Measurements from ENCODE around the gene TAF1C. TPM values are rescaled to one million over a fixed set of nuclear protein-coding genes. Genes with fewer than 3 reads are reported as not detected.

Gene TAF1C
- total and polyA plus RNA-seq, 10 of the 15 experiments (the other 5 are each of a cell fraction or from before 2014, with no cell fraction given), result 0.98 to 40.1 (median 15.4) TPM

DNA sequence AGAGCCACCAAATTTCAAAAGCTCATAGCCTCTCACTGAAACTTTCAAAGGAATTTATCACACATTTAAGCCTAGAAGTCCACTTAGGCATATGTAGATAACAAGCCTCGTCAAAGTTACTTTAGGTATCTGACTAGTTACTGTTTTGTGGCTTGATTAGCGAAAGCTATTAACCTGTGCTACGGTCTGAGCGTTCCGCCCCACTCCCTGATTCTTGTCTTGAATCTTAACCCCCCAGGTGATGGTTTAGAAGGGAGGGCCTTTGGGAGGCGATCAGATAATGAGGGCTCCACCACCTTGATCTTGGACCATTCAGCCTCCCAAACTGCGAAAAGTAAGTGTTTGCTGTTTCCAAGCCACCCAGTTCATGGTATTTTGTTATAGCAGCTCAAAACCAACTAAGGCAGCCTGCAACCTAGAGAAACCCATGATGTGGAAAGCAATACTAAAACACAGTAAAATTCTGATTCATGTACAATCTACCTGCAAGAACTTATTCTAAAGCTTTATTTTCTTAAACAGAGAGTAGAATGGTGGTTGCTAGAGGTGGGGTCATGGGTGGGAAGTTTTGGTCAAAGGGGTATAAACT is 49.0 kb downstream of the TAF1C start (continued):
- TF ChIP-seq MYB (IDR thresholded peaks at IDR 0.05; ENCODE audit: borderline replicate concordance, low read depth, low read length) (no peak), PML (IDR thresholded peaks at IDR 0.05; ENCODE audit: low read length) (no peak), CHD1 (IDR thresholded peaks at IDR 0.05; ENCODE audit: low read depth, low read length) (no peak), ASH2L (IDR thresholded peaks at IDR 0.05; ENCODE audit: borderline replicate concordance, low read depth) (no peak), FOXM1 (IDR thresholded peaks at IDR 0.05; ENCODE audit: low read depth, low read length) (no peak)
- TF ChIP-seq, protein P1, sequence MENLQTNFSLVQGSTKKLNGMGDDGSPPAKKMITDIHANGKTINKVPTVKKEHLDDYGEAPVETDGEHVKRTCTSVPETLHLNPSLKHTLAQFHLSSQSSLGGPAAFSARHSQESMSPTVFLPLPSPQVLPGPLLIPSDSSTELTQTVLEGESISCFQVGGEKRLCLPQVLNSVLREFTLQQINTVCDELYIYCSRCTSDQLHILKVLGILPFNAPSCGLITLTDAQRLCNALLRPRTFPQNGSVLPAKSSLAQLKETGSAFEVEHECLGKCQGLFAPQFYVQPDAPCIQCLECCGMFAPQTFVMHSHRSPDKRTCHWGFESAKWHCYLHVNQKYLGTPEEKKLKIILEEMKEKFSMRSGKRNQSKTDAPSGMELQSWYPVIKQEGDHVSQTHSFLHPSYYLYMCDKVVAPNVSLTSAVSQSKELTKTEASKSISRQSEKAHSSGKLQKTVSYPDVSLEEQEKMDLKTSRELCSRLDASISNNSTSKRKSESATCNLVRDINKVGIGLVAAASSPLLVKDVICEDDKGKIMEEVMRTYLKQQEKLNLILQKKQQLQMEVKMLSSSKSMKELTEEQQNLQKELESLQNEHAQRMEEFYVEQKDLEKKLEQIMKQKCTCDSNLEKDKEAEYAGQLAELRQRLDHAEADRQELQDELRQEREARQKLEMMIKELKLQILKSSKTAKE (IDR thresholded peaks at IDR 0.05; ENCODE audit: low read depth, poor library complexity, severe bottlenecking), result no peak

DNA sequence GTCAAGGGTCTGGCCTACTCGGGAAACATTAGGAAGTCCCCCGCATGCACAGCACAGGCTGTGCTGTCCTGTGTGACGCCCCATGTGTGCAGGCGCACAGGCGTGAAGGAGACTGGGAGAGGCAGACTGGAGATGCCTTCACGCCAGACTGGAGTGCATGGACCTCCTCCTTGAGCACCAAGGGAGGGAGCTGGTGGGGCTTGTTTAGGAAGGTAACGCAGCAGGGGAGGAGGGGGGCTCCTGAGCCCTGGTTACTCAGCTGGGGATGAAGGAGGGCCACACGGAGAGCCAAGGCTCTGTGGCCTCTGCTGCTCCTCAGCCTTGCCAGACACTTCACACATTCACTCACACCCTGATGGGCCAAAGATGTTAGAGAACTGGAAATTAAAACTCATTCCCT is 49.6 kb downstream of the TAF1C start:
- no peaks in the 10 kb centered on the region for H3K27me3 ChIP-seq (replicated peaks in 1 of 2; ENCODE audit: control insufficient read depth in 2 of 2, insufficient read depth in 2 of 2, low read length in 1 of 2)
- H2AFZ ChIP-seq (ENCODE audit: control insufficient read depth, low read depth, low read length), result no peak overlapping the region
- TF ChIP-seq, protein P2, sequence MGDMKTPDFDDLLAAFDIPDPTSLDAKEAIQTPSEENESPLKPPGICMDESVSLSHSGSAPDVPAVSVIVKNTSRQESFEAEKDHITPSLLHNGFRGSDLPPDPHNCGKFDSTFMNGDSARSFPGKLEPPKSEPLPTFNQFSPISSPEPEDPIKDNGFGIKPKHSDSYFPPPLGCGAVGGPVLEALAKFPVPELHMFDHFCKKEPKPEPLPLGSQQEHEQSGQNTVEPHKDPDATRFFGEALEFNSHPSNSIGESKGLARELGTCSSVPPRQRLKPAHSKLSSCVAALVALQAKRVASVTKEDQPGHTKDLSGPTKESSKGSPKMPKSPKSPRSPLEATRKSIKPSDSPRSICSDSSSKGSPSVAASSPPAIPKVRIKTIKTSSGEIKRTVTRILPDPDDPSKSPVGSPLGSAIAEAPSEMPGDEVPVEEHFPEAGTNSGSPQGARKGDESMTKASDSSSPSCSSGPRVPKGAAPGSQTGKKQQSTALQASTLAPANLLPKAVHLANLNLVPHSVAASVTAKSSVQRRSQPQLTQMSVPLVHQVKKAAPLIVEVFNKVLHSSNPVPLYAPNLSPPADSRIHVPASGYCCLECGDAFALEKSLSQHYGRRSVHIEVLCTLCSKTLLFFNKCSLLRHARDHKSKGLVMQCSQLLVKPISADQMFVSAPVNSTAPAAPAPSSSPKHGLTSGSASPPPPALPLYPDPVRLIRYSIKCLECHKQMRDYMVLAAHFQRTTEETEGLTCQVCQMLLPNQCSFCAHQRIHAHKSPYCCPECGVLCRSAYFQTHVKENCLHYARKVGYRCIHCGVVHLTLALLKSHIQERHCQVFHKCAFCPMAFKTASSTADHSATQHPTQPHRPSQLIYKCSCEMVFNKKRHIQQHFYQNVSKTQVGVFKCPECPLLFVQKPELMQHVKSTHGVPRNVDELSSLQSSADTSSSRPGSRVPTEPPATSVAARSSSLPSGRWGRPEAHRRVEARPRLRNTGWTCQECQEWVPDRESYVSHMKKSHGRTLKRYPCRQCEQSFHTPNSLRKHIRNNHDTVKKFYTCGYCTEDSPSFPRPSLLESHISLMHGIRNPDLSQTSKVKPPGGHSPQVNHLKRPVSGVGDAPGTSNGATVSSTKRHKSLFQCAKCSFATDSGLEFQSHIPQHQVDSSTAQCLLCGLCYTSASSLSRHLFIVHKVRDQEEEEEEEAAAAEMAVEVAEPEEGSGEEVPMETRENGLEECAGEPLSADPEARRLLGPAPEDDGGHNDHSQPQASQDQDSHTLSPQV (IDR thresholded peaks at IDR 0.05), result no peak
- no peak for TF ChIP-seq IRF4 (IDR thresholded peaks at IDR 0.05; ENCODE audit: low read depth, low read length)
- TF ChIP-seq, protein P3, sequence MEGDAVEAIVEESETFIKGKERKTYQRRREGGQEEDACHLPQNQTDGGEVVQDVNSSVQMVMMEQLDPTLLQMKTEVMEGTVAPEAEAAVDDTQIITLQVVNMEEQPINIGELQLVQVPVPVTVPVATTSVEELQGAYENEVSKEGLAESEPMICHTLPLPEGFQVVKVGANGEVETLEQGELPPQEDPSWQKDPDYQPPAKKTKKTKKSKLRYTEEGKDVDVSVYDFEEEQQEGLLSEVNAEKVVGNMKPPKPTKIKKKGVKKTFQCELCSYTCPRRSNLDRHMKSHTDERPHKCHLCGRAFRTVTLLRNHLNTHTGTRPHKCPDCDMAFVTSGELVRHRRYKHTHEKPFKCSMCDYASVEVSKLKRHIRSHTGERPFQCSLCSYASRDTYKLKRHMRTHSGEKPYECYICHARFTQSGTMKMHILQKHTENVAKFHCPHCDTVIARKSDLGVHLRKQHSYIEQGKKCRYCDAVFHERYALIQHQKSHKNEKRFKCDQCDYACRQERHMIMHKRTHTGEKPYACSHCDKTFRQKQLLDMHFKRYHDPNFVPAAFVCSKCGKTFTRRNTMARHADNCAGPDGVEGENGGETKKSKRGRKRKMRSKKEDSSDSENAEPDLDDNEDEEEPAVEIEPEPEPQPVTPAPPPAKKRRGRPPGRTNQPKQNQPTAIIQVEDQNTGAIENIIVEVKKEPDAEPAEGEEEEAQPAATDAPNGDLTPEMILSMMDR (IDR thresholded peaks at IDR 0.05 in 2 of 3, conservative IDR thresholded peaks at IDR 0.05 in 1 of 3; ENCODE audit: control insufficient read depth in 2 of 3, extremely low read depth in 1 of 3, insufficient read depth in 1 of 3, low read depth in 3 of 3, low read length in 3 of 3), result no peak
- TF ChIP-seq EP300 (IDR thresholded peaks at IDR 0.05; ENCODE audit: borderline replicate concordance in 1 of 2, control insufficient read depth in 1 of 2, low read depth in 2 of 2, low read length in 2 of 2), result no peak
- TF ChIP-seq, protein P4, sequence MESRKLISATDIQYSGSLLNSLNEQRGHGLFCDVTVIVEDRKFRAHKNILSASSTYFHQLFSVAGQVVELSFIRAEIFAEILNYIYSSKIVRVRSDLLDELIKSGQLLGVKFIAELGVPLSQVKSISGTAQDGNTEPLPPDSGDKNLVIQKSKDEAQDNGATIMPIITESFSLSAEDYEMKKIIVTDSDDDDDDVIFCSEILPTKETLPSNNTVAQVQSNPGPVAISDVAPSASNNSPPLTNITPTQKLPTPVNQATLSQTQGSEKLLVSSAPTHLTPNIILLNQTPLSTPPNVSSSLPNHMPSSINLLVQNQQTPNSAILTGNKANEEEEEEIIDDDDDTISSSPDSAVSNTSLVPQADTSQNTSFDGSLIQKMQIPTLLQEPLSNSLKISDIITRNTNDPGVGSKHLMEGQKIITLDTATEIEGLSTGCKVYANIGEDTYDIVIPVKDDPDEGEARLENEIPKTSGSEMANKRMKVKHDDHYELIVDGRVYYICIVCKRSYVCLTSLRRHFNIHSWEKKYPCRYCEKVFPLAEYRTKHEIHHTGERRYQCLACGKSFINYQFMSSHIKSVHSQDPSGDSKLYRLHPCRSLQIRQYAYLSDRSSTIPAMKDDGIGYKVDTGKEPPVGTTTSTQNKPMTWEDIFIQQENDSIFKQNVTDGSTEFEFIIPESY (IDR thresholded peaks at IDR 0.05), result no peak
- no peak for ATAC-seq
- no peaks in the 10 kb centered on the region for H3K36me3 ChIP-seq (ENCODE audit: control insufficient read depth in 2 of 2, insufficient read depth in 2 of 2, low read length in 1 of 2)
- peaks cover 13% of the 10 kb centered on the region for H3K4me1 ChIP-seq (ENCODE audit: control insufficient read depth, insufficient read depth, low read length)
- BruUV-seq (replicated peaks), result no TSS peak
- no peaks in the 10 kb centered on the region for H3K9me3 ChIP-seq (replicated peaks; ENCODE audit: control insufficient read depth, insufficient read depth, low read length)
- CTCF ChIA-PET, result interaction anchor here (0.9 to 1.5 kb wide), 3 partner anchors 15 to 332 kb away, joined by 3 read pairs; partner anchors contain the start of gene TAF1C
- intact Hi-C loops (cut with micrococcal nuclease; ENCODE audit: unreplicated experiment) (no loop called here), in situ Hi-C loops (cut with MboI) (no loop called here)
- RAD21 ChIA-PET (ENCODE audit: unreplicated experiment), result interaction anchor here (1.8 kb wide), 1 partner anchor 20 kb away, joined by 5 read pairs; the partner anchor contains the start of gene MBTPS1
- peaks cover 1% of the 10 kb centered on the region; the same call in 1 of the 2 replicates for H3K79me2 ChIP-seq (ENCODE audit: control insufficient read depth, insufficient read depth, low read length)
- H3K27ac ChIP-seq (ENCODE audit: control insufficient read depth, insufficient read depth), result no peak overlapping the region
- no peak overlapping the region for H3K4me2 ChIP-seq (ENCODE audit: control insufficient read depth, insufficient read depth)
- SMC1A ChIA-PET (ENCODE audit: uncharacterized antibody, unreplicated experiment), result interaction anchor here (0.7 to 1.5 kb wide), 2 partner anchors 20 to 57 kb away, joined by 3 to 4 read pairs; no protein-coding TSS in a partner anchor
- no peak overlapping the region for H3K9ac ChIP-seq (ENCODE audit: control insufficient read depth, insufficient read depth, low read length)
- H3K4me3 ChIP-seq, result no peak overlapping the region
- no peak for DNase-seq (ENCODE audit: low read depth, low spot score)
- POLR2A ChIA-PET, result no interaction called here
- 89% methylated on average over 8 of the region's 8 CpGs for WGBS (ENCODE audit: insufficient coverage, insufficient replicate concordance, low lambda C conversion rate, missing lambda C conversion rate)
- no peaks in the 10 kb centered on the region for H4K20me1 ChIP-seq (ENCODE audit: control insufficient read depth, insufficient read depth)
- FAIRE-seq, result no peak
